ENCODE results near the gene CEP170B.
"Not testable (repeated sequence)": the region's sequence is repeated elsewhere in the genome, so short reads cannot be mapped to it uniquely, and the experiment has no call there.

CEP170B gene

DNA sequence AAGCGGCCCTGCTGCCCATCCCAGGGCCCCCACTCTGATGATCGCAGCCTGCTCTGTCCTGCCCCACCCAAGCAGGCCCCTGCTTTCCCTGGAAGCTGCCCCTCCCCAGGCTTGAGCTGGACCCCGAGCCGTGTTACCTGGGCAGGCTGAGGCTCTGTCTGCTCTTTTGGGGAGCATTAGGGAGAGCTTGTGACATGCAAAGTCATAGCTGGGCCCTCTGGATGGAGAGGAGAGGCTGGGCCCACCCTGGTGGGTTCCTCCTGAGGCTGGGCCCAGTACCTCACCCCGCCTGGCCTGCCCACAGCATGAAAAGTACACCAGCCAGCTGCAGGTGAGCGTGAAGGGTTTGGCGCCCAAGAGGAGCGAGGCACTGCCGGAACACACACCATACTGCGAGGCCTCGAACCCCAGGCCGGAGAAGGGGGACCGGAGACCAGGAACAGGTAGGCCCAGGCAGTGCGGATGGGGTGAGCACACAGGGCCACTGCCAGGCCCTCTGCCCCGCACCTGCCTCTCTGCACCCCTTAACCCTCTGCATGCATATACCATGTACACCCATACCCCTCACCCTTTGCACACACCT is 15.0 kb downstream of the CEP170B start:
- no peak for DNase-seq

DNA sequence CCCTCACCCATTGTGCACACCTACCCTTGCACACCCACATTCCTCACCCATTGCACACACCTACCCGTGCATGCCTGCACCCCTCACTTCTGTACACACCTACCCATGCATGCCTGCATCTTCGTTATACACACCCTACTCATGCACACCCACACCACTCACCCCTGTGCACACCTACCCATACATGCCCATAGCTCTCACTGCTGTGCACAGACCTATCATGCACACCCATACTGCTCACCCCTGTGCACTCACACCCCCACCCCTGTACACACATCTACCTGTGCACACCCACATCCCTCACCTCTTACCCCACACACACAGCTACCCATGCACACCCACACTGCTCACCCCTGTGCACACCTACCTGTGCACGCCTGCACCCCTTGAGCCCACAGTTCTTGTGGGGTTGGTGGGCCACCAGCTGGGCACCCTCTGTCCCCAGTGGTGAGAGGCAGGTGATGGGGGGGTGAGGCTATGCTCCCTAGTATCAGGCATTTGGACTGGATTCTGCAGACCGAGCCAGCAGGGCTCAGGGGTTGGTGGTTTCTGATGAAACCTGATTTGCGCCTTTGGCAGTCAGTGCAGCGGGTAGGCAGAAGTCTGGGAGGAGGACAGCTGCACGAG is 15.6 kb downstream of the CEP170B start:
- DNase-seq = no peak

DNA sequence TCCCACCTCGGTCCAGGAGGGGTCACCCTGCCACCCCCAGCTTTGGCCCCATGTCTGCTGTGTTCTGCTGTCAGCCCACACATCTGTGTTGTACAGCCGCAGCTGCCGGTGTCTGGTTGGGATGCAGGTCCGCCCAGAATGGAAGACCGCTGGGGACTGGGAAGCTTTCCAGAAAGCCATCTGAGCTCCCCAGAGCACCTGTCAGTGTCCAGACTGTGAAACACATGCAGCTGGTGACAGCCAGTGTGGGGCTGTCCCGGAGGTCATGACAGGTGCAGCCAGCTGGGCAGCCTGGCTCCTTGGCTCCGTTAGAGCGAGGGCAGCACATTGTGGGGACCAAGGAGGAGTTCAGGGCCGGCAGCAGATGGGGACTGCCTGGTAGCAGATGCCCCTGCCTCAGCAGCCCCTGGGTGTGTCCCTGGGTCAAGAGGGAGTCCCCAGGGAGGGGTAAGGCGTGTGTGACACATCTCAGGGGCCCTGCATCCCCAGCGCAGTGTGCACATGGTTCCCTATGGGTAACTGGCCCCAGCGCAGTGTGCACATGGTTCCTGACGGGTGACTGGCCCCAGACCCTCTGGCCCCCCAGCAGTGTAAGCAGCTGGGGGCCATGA is 16.4 kb downstream of the CEP170B start:
- DNase-seq = no peak

DNA sequence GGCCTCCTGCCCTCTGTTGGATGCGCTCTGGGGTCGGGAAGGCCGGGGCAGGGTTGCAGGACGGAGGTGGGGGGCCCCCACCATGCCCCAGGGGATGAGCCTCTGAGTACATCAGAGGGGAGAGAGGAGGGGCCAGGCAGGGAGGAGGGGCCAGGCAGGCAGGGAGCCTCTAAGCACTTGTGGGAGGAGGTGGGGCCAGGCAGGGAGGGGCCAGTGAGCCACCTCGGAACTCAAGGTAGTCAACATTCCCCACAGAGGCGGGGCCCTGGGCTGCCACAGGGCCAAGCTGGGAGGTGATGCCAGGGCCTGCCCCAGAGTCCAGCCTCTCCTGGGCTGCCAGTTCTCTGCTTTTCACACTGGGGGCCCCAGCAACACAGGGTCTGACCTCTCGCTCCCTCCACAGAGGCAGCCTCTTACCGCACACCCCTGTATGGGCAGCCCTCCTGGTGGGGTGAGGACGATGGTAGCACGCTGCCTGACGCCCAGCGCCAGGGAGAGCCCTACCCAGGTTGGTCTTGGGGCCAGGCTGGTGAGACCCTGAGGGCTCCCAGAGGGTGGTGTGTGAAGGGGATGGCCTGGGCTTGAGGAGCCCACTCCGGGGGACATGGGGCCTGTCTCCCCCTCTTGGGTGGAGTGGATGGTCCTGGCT is 17.4 kb downstream of the CEP170B start:
- no peak for DNase-seq

DNA sequence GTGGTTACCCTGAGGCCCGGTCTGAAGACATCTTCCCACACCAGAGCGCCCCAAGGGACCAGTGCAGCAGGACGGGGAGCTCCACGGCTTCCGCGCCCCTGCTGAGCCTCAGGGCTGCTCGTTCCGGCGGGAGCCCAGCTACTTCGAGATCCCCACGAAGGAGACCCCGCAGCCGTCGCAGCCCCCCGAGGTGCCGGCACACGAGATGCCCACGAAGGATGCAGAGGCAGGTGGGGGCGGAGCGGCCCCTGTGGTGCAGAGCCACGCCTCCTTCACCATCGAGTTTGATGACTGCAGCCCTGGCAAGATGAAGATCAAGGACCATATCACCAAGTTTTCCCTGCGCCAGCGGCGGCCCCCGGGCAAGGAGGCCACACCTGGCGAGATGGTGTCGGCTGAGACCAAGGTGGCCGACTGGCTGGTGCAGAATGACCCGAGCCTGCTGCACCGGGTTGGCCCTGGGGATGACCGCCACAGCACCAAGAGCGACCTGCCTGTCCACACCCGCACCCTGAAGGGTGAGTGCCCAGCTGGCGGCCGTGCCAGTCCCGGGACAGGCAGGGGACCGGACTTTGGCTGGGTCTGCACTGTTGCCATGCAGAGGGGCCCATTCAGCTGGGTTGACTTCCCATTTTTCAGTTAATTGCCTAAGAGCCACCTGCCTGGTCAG is 18.1 kb downstream of the CEP170B start:
- DNase-seq = no peak

DNA sequence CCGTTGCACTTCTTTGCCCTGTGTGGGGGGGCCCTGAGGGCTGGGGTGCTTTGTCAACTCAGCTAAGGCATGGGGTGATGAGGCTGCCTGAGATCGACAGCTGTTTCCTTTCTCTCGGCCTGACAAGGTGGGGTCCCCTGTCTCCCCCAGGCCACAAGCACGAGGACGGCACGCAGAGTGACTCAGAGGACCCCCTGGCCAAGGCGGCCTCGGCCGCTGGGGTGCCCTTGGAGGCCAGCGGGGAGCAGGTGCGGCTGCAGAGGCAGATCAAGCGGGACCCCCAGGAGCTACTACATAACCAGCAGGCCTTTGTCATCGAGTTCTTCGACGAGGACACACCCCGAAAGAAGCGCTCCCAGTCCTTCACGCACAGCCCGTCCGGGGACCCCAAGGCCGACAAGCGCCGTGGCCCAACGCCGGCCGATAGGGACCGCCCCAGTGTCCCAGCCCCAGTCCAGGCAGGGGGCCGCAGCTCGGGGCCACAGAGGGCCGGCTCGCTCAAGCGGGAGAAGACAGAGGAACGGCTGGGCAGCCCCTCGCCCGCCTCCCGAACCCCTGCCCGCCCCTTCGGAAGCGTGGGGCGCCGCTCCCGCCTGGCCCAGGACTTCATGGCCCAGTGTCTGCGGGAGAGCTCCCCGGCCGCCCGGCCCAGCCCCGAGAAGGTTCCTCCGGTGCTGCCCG is 18.8 kb downstream of the CEP170B start:
- DNase-seq = no peak

DNA sequence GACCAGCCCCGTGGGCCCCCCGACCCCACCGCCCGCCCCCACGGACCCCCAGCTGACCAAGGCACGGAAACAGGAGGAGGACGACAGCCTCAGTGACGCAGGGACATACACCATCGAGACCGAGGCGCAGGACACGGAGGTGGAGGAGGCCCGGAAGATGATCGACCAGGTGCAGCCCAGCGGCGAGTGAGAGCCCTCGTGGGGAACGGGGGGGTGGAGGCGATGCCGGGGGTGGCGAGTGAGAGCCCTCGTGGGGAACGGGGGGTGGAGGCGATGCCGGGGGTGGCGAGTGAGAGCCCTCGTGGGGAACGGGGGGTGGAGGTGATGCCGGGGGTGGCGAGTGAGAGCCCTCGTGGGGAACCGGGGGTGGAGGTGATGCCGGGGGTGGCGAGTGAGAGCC is 19.3 kb downstream of the CEP170B start:
- DNase-seq = not testable (repeated sequence)

DNA sequence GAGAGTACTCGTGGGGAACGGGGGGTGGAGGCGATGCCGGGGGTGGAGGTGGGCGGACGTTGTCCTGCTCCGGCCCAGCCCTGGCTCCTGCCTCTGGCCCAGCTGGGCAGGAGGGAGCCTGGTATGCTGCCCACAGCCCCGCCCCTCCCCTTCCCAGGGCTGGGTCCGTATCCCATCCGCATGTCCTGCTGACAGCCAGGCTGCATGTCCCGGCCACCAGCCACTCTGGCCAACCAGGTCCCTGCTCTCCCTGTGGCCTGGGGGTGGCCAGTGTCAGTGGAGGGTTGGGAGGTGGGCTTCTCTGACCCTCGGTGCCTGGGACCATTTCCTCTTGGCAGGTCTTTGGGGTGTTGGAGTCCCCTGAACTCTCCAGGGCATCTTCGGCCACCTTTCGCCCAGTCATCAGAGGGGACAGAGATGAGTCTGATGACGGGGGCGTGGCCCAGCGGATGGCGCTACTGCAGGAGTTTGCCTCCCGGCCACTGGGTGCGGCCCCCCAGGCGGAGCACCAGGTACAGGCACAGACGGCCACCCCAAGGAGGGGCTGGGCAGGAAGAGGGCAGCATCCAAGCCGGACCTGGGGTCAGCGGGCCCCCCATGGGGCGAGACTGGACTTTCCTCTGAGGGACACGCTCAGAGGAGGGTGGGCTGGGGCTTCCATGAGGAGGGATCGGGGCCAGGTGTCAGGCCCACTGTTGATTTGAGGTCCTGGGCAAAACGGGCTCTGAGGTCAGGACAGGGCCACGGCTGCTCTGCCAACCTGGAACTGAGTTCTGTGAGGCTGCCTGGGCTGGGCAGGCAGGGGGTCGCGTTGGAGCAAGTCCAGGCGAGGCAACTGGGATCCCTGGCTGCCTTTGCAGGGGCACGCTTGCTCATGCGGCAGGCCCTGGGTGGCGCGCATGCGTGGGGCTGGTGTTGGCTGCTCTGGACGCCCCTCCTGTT is 20.2 kb downstream of the CEP170B start:
- DNase-seq = no peak

DNA sequence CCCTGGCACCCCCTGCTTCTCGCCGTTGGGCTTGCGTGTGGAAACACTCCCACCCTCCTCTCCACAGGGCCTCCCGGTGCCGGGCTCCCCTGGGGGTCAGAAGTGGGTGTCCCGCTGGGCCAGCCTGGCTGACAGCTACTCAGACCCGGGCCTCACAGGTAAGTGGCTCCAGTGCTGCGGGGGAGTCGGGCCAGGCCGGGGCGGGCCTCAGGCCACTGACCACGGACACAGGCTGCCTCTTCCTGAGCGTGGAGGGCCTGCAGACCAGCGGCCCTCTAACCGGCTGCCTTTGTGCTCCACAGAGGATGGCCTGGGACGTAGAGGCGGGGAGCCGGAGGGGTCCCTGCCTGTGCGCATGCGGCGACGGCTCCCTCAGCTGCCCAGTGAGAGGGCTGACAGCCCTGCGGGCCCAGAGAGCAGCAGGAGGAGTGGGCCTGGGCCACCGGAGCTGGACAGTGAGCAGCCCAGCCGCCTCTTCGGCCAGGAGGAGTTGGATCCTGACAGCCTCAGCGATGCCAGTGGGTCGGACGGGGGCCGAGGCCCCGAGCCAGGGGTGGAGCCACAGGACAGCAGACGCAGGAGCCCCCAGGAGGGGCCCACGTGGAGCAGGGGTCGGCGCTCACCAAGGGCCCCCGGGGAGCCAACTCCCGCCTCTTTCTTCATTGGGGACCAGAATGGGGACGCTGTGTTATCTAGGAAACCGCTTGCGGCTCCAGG is 21.1 kb downstream of the CEP170B start:
- DNase-seq = no peak

DNA sequence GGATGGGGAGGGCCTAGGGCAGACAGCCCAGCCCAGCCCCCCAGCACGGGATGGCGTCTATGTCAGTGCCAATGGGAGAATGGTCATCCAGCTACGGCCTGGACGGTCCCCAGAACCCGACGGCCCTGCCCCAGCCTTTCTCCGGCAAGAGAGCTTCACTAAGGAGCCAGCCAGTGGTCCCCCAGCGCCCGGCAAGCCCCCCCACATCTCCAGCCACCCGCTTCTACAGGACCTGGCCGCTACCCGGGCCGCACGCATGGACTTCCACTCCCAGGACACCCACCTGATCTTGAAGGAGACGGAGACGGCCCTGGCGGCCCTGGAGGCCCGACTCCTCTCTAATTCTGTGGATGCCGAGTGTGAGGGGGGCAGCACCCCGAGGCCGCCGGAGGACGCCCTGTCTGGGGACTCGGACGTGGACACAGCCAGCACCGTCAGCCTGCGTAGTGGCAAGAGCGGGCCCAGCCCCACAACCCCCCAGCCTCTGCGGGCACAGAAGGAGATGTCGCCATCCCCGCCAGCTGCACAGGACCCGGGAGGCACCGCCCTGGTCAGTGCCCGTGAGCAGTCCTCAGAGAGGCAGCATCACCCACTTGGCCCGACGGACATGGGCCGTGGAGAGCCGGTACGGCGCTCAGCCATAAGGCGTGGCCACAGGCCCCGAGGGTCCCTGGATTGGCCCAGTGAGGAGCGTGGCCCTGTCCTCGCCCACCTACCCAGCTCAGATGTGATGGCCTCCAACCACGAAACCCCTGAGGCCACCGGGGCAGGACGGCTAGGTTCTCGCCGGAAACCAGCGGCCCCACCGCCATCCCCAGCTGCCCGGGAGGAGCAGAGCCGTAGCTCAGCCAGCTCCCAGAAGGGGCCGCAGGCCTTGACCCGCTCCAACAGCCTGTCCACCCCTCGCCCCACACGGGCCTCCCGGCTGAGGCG is 21.9 kb downstream of the CEP170B start:
- no peak for DNase-seq

DNA sequence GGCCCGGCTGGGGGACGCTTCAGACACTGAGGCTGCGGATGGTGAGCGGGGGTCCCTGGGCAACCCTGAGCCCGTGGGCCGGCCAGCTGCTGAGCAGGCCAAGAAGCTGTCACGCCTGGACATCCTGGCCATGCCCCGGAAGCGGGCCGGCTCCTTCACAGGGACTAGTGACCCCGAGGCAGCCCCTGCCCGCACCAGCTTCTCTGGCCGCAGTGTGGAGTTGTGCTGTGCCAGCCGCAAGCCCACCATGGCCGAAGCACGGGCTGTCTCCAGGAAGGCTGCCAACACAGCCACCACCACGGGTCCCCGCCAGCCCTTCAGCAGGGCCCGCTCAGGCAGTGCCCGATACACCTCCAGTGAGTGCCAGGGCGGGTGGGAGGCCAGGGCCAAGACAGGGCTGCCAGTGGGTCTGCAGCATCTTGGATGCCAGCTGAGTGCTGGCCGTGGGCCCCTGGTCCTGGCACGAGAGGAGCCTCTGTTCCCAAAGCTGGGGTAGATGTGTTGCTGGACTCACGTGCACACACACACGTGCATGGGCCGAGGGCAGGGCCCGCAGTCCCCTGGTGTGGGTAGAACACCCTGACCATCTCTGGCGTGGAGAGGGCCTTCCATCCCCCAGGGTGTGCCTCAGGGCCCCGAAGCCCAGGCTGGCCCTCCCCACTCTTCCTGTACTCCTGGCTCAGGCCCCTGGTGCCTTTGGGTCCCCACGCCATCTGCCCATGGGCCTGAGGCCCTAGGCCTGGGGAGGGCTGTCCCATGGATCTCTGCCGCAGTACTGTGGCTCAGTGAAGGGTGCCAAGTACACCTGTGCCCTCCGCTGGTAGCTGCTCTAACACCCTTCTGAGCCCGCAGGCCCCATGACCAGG is 22.8 kb downstream of the CEP170B start:
- no peak for DNase-seq

DNA sequence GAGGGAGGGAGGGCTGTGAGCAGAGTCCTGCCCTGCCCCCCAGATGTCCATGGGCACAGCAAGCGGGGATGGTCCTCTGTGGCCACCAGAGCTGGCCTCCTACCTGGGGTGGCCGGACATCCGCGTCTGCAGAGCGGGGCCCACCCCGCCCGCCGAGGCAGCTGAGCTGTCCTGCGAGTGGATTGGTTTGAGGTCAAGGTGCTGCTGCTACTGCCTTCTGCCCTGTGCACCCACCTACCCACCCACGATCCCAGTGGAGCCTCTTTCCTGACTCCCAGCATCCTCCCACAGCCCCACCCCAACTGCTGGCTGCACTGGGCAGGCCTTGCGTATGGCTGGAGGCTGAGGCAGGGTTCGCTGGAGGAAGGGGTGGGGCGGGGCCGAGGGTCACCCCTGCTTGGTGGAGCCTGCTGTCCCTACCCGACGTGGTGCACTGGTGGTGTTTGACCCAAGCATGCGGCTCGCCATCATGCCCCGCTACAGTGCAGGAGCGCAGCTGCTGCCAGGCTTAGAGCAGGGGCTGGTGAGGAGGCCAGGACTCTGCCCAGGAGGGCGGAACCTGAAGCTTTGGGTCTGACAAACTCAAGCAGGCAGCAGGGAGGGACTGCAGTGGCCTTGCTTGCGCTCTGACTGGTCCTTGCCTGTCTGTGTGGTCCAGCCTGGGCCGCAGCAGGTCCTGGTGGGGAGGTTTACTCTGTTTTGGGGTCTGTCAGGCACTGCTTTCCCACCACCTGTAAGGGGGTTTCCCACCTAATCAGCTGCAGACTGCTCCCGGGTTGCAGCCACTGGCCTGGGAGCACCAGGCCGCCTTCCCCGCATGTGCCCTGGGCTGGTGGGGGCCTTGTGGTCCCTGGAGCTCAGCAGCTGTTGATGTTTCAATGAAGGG is 23.7 kb downstream of the CEP170B start:
- DNase-seq = no peak

DNA sequence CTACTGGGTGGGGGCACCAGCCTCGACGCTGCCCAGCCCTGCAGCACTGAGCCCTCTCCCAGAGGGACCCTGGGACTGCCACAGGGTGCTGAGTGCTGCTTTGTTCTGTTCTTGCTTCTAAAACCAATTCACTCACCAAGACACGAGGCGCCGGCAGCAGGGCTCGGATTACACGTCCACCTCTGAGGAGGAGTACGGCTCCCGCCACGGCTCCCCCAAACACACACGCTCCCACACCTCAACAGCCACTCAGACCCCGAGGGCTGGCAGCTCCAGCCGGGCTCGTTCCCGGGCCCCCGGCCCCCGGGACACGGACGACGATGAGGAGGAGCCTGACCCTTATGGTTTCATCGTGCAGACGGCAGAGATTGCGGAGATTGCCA is 24.3 kb downstream of the CEP170B start:
- DNase-seq = no peak

DNA sequence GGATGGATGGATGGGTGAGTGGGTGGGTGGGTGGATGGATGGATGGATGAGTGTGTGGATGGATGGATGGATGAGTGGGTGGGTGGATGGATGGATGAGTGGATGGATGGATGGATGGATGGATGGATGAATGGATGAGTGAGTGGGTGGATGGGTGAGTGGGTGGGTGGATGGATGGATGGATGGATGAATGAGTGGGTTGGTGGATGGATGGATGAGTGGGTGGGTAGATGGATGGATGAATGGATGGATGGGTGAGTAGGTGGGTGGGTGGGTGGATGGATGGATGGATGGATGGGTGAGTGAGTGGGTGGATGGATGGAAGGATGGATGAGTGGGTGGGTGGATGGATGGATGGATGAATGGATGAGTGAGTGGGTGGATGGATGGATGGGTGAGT is 25.2 kb downstream of the CEP170B start:
- not testable (repeated sequence) for DNase-seq

DNA sequence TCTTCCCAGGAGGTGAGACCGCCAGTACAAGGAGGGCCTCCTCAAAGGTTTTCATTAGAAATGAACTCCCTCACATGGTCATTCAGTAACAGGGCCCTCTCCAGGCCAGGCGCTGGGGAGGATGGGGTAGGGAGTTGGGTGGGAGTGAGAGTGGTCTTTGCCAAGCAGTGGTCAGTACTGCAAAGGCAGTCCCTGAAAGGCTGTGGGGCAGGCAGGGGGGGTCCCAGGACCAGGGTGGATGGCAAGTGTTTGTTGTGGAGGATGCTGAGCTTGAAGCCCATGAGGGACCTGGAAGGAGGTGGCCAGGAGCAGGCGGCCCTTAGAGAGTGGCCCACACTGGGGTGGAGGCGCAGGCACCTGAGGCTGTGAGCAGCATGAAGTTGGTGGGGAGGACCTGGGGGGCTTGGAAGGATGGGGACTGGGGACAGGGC is 26.1 kb downstream of the CEP170B start:
- no peak for DNase-seq

DNA sequence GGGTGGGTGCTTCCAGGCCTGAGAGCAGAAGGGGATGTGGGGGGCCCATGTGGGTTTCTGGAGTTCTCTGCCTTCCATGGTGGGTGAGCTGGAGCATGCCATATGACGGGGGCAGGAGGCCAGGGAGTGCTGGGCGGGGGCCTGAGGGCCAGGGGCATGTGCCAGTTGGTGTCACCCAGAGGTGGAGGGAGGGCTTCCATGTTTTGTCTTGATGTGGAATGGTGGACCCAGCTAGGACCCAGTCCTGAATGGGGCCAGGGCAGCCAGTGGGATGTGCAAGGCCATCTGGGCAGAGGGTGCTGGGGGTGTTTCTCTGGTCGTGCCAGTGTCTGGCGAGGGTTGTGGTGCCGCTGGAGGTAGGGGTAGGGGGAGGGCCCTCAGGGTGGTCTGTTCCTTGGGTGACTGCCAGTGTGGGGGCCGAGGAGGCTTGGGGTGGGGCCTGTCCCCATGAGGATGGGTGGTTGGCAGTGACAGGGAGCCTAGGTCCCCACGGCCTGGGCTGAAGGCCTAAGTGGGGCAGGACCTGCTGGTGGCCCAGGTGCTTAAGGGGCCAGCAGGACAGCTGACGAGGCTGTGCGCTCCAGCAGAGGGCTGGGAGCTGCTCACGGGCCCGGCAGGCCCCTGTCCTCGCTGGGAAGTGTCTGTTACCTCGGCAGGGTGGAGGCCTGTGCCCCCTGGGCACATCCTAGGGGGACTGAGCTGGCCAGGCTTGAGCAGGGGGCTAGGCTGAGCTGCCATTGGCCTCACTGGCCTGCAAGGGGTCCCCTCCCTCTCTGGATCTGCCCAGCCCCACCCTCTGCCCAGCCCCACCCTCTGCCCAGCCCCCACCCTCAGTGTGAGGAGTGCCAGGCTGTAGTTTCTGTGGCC is 26.8 kb downstream of the CEP170B start:
- no peak for DNase-seq
